IPS DF 6.9 (cell line): Measurements from ENCODE around the gene AQP12B.

ENCODE experiments used
- DNase-seq: peaks from one replicate; pipeline ENCODE4 v3.0.0-alpha.2; 2013; ENCODE audit warnings: low read depth, low spot score
- H3K27ac ChIP-seq: one replicate; pipeline ENCODE4 v1.5.1; 2013; ENCODE audit warnings: low read length, control low read depth
- H3K27me3 ChIP-seq: 2 replicates; pipeline ENCODE4 v1.6.1; 2013; ENCODE audit warnings: mild to moderate bottlenecking, low read length; ENCODE audit not compliant: control insufficient read depth, insufficient read depth
- H3K36me3 ChIP-seq: 2 replicates; pipeline ENCODE4 v1.6.1; 2013; ENCODE audit warnings: low read length; ENCODE audit not compliant: control insufficient read depth, insufficient read depth
- H3K4me1 ChIP-seq: 2 replicates; pipeline ENCODE4 v1.6.1; 2013; ENCODE audit warnings: low read length; ENCODE audit not compliant: control insufficient read depth, insufficient read depth
- H3K4me3 ChIP-seq: 2 replicates; pipeline ENCODE4 v1.5.1; 2013; ENCODE audit warnings: mild to moderate bottlenecking, low read length
- H3K9me3 ChIP-seq: 2 replicates; pipeline ENCODE4 v1.6.1; 2013; ENCODE audit warnings: low read length, inconsistent platforms; ENCODE audit not compliant: control insufficient read depth, insufficient read depth
- WGBS: extraction: QIAGEN DNeasy Blood & Tissue Kit; methylation state at CpG from one replicate; pipeline ENCODE4 v1.1.7; 2013; ENCODE audit warnings: mixed read lengths, missing lambda C conversion rate; ENCODE audit not compliant: insufficient read length, insufficient coverage; 5-methylcytosine and 5-hydroxymethylcytosine counted together

Gene AQP12B

GRCh38 chr2:240630771-240631547, 51.7 kb downstream of the AQP12B start:
- Histone ChIP-seq H3K27ac (no peak overlapping the region), H3K9me3 (peaks cover 5% of the 10 kb centered on the region; the same call in 1 of the 2 replicates), H3K36me3 (no peaks in the 10 kb centered on the region; the same call in 1 of the 2 replicates), H3K4me3 (no peak overlapping the region), H3K4me1 (no peaks in the 10 kb centered on the region), H3K27me3 (no peaks in the 10 kb centered on the region)
- no peak for DNase-seq
- no CpG with 5 or more reads among the region's 21 CpGs for WGBS

DNA sequence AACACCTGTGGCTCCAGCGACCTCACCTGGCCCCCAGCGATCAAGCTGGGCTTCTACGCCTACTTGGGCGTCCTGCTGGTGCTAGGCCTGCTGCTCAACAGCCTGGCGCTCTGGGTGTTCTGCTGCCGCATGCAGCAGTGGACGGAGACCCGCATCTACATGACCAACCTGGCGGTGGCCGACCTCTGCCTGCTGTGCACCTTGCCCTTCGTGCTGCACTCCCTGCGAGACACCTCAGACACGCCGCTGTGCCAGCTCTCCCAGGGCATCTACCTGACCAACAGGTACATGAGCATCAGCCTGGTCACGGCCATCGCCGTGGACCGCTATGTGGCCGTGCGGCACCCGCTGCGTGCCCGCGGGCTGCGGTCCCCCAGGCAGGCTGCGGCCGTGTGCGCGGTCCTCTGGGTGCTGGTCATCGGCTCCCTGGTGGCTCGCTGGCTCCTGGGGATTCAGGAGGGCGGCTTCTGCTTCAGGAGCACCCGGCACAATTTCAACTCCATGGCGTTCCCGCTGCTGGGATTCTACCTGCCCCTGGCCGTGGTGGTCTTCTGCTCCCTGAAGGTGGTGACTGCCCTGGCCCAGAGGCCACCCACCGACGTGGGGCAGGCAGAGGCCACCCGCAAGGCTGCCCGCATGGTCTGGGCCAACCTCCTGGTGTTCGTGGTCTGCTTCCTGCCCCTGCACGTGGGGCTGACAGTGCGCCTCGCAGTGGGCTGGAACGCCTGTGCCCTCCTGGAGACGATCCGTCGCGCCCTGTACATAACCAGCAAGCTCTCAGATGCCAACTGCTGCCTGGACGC, 52.5 kb downstream of the AQP12B start:
- Histone ChIP-seq H3K36me3 (no peaks in the 10 kb centered on the region; the same call in 1 of the 2 replicates), H3K27ac (no peak overlapping the region), H3K4me3 (no peak overlapping the region), H3K27me3 (no peaks in the 10 kb centered on the region), H3K4me1 (no peaks in the 10 kb centered on the region), H3K9me3 (peaks cover 5% of the 10 kb centered on the region; the same call in 1 of the 2 replicates)
- WGBS = no CpG with 5 or more reads among the region's 50 CpGs
- DNase-seq = no peak

DNA sequence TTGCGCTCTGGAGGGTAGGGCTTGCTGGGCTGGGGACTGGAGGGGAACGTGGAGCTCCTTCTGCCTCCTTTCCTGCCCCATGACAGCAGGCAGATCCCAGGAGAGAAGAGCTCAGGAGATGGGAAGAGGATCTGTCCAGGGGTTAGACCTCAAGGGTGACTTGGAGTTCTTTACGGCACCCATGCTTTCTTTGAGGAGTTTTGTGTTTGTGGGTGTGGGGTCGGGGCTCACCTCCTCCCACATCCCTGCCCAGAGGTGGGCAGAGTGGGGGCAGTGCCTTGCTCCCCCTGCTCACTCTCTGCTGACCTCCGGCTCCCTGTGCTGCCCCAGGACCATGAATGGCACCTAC, 53.1 kb downstream of the AQP12B start:
- H3K27me3 ChIP-seq = no peaks in the 10 kb centered on the region

GRCh38 chr2:240628808-240629618, 53.7 kb downstream of the AQP12B start:
- WGBS = no CpG with 5 or more reads among the region's 20 CpGs
- Histone ChIP-seq H3K4me3 (no peak overlapping the region), H3K4me1 (no peaks in the 10 kb centered on the region), H3K27me3 (no peaks in the 10 kb centered on the region), H3K27ac (no peak overlapping the region), H3K36me3 (no peaks in the 10 kb centered on the region; the same call in 1 of the 2 replicates), H3K9me3 (peaks cover 3% of the 10 kb centered on the region; the same call in 1 of the 2 replicates)
- DNase-seq = no peak

More for the DNA sequence above, 53.1 kb downstream of the AQP12B start:
- H3K4me1 ChIP-seq = no peaks in the 10 kb centered on the region
- no CpG with 5 or more reads among the region's 5 CpGs for WGBS
- no peak for DNase-seq
- H3K36me3 ChIP-seq = no peaks in the 10 kb centered on the region; the same call in 1 of the 2 replicates
- no peak overlapping the region for H3K27ac ChIP-seq
- no peak overlapping the region for H3K4me3 ChIP-seq
- H3K9me3 ChIP-seq = peaks cover 3% of the 10 kb centered on the region; the same call in 1 of the 2 replicates

GRCh38 chr2:240628507-240628807, 54.2 kb downstream of the AQP12B start:
- H3K27ac ChIP-seq = no peak overlapping the region
- peaks cover 3% of the 10 kb centered on the region; the same call in 1 of the 2 replicates for H3K9me3 ChIP-seq
- WGBS = no CpG with 5 or more reads among the region's 7 CpGs
- H3K4me3 ChIP-seq = no peak overlapping the region
- DNase-seq = no peak
- H3K27me3 ChIP-seq = no peaks in the 10 kb centered on the region
- no peaks in the 10 kb centered on the region for H3K4me1 ChIP-seq
- no peaks in the 10 kb centered on the region; the same call in 1 of the 2 replicates for H3K36me3 ChIP-seq

- H3K4me1 ChIP-seq = no peaks in the 10 kb centered on the region
- no peak for DNase-seq
- no CpG with 5 or more reads among the region's 17 CpGs for WGBS
Measured at GRCh38 chr2:240627736-240628506, 54.8 kb downstream of the AQP12B start.

GRCh38 chr2:240626531-240627300, 56.0 kb downstream of the AQP12B start:
- Histone ChIP-seq H3K27me3 (0 out of 2 replicates have a peak, but pooled peaks cover 2% of the 10 kb centered on the region), H3K36me3 (no peaks in the 10 kb centered on the region; the same call in 1 of the 2 replicates), H3K9me3 (no peaks in the 10 kb centered on the region), H3K4me3 (no peak overlapping the region), H3K27ac (no peak overlapping the region), H3K4me1 (no peaks in the 10 kb centered on the region)
- no CpG with 5 or more reads among the region's 21 CpGs for WGBS
- DNase-seq = no peak

More at GRCh38 chr2:240627736-240628506, 54.8 kb downstream of the AQP12B start:
- H3K27ac ChIP-seq = no peak overlapping the region
- peaks cover 3% of the 10 kb centered on the region; the same call in 1 of the 2 replicates for H3K9me3 ChIP-seq
- no peak overlapping the region for H3K4me3 ChIP-seq
- H3K36me3 ChIP-seq = no peaks in the 10 kb centered on the region; the same call in 1 of the 2 replicates
- no peaks in the 10 kb centered on the region for H3K27me3 ChIP-seq
